GM12864 (cell line): ENCODE measurements around the gene ZNF543.

ENCODE experiments used
- DNase-seq: peaks from one replicate; pipeline ENCODE4 v3.0.0-alpha.2; 2011; ENCODE audit warnings: low read depth
- H3K4me3 ChIP-seq: 2 replicates; pipeline ENCODE4 v1.5.1; 2011; ENCODE audit warnings: mild to moderate bottlenecking, low read depth, low read length, control low read depth
- CTCF ChIP-seq: IDR thresholded peaks from 2 replicates; pipeline ENCODE4 v1.5.1; 2011; ENCODE audit warnings: low read depth, mild to moderate bottlenecking, moderate library complexity, low read length, control low read depth, inconsistent platforms; ENCODE audit errors: missing control alignments

The ZNF543 gene

GRCh38 chr19:57348136-57348535 is 27.9 kb downstream of the ZNF543 start:
- no peak overlapping the region for H3K4me3 ChIP-seq
- TF ChIP-seq CTCF = no peak
- DNase-seq = no peak

GRCh38 chr19:57350877-57351805 is 30.9 kb downstream of the ZNF543 start, which contains the start of gene ZNF304:
TSS of gene ZNF304 (plus strand) at chr19:57351271. CDS start at chr19:57351665, 394 bp downstream.
- H3K4me3 ChIP-seq = peak within 1 kb of the TSS; percentile 92
- no peak for TF ChIP-seq CTCF
- DNase-seq = peak; percentile 81

GRCh38 chr19:57351867-57352266 is 31.6 kb downstream of the ZNF543 start:
- TF ChIP-seq CTCF = no peak
- DNase-seq = no peak
- peak overlapping the region; percentile 92 for H3K4me3 ChIP-seq

- DNase-seq = no peak
- no peak overlapping the region for H3K4me3 ChIP-seq
- no peak for TF ChIP-seq CTCF
These were observed 35.6 kb downstream of the ZNF543 start for GRCh38 chr19:57355916-57356315.

- no peak for DNase-seq
- no peak overlapping the region for H3K4me3 ChIP-seq
- no peak for TF ChIP-seq CTCF
These were observed 37.1 kb downstream of the ZNF543 start for GRCh38 chr19:57357406-57357805.

- no peak for TF ChIP-seq CTCF
- DNase-seq = no peak
- no peak overlapping the region for H3K4me3 ChIP-seq
These were observed 39.0 kb downstream of the ZNF543 start for GRCh38 chr19:57359300-57359699.
